Ovary (tissue), 9 donors: Measurements from ENCODE around the gene NCOA6. TPM values are rescaled to one million over a fixed set of nuclear protein-coding genes. Genes with fewer than 3 reads are reported as not detected.
A peak's percentile ranks its signal among the peaks of the same experiment; 100 is the strongest.

Experiments
- DNase-seq, 5 donors: peaks; one replicate each; pipeline ENCODE4 v3.0.0-alpha.2; 2019 to 2020
- H3K27ac ChIP-seq, 2 donors: fragments of 200-600 bp; one replicate each; pipeline versions ENCODE4 v1.5.1 to v1.8.0; 2019 to 2022
- H3K27me3 ChIP-seq: fragments of 200-600 bp; one replicate; pipeline ENCODE4 v1.8.0; 2022
- H3K36me3 ChIP-seq: fragments of 200-600 bp; sonication (generic); one replicate; pipeline ENCODE4 v1.5.1; 2019
- H3K4me1 ChIP-seq: one replicate; pipeline ENCODE4 v1.8.1; 2013; ENCODE audit warnings: mild to moderate bottlenecking, moderate library complexity; ENCODE audit not compliant: insufficient read depth
- H3K4me3 ChIP-seq: fragments of 200-600 bp; sonication (generic); one replicate; pipeline ENCODE4 v1.5.1; 2017
- H3K9me3 ChIP-seq, 2 donors: fragments of 200-600 bp in 1 of 2; sonication (generic) in 1 of 2; one replicate each; pipeline versions ENCODE4 v1.5.1 to v1.8.1; 2013 to 2019; ENCODE audit warnings: mild to moderate bottlenecking in 1 of 2, moderate library complexity in 1 of 2
- EP300 ChIP-seq: sonication (generic); formaldehyde crosslinking; IDR thresholded peaks from one replicate; pipeline ENCODE4 v1.6.1; 2017; ENCODE audit warnings: antibody characterized with exemption
- POLR2A ChIP-seq: fragments of 450-650 bp; IDR thresholded peaks from one replicate; pipeline ENCODE4 v1.6.1; 2017; ENCODE audit warnings: antibody characterized with exemption, mild to moderate bottlenecking, moderate library complexity
- WGBS, 3 donors: extraction: QIAGEN DNeasy Blood & Tissue Kit in 1 of 3; methylation state at CpG; one replicate each; pipeline versions ENCODE4 v1.1.5 to v1.1.7; 2013 to 2017; 5-methylcytosine and 5-hydroxymethylcytosine counted together
- intact Hi-C, 4 donors: fragments of 100-400 bp; cut with DNase I; formaldehyde crosslinking; loops; one replicate each; pipeline versions ENCODE4 v1.11.0 to v1.15.1; 2022 to 2023
- polyA plus RNA-seq, 2 donors: library from polyadenylated mRNA; stranded (reverse); fragments of 200-250 nt in 1 of 2; fragments of 350-450 nt in 1 of 2; fragmentation: Illumina TruSeq in 1 of 2; extraction: RNeasy Lipid Tissue Mini Kit (QIAGEN cat#74804) in 1 of 2; gene quantifications; one replicate each; pipeline ENCODE4 v1.2.3, GENCODE V29; 2013 to 2014
- small RNA-seq: library from RNA; depleted of rRNA; stranded (forward); fragments of <200 nt; gene quantifications from one replicate; pipeline ENCODE3, GENCODE V24; 2016
- total RNA-seq, 7 donors: library from RNA; depleted of rRNA in 2 of 7; stranded (reverse); fragments of >200 nt in 2 of 7; fragmentation: NEBNext Ultra II Directional in 3 of 7; extraction: Animal tissue kit (Norgen Biotek cat#: 25700) in 3 of 7; gene quantifications; one replicate each; pipeline versions ENCODE4 v1.1.0 to v1.2.4, GENCODE V29; 2016 to 2023
- TF ChIP-seq, protein P1 (sequence below), 3 donors: fragments of 450-650 bp in 2 of 3; fragments of 200-600 bp in 1 of 3; IDR thresholded peaks; one replicate each; pipeline versions ENCODE4 v1.5.1 to v1.8.0; 2016 to 2022; ENCODE audit warnings: antibody characterized with exemption in 3 of 3, mild to moderate bottlenecking in 1 of 3
- donor health status: DM: no; HTN: no; CAD: no; lungs with moderate emphysema.
- donor health status: DM: no; HTN: no; CAD: no.
- donor health status: Bipolar disorder and iron deficiency.
- donor health status: DM: yes; HTN: yes; CAD: no.
- donor health status: DM: no; HTN: no; CAD: no.
- donor health status: DM: yes; HTN: yes; CAD: no.

The NCOA6 gene
- total and polyA plus RNA-seq, 9 donors: 10.5 to 31.7 (median 23.9) TPM

DNA sequence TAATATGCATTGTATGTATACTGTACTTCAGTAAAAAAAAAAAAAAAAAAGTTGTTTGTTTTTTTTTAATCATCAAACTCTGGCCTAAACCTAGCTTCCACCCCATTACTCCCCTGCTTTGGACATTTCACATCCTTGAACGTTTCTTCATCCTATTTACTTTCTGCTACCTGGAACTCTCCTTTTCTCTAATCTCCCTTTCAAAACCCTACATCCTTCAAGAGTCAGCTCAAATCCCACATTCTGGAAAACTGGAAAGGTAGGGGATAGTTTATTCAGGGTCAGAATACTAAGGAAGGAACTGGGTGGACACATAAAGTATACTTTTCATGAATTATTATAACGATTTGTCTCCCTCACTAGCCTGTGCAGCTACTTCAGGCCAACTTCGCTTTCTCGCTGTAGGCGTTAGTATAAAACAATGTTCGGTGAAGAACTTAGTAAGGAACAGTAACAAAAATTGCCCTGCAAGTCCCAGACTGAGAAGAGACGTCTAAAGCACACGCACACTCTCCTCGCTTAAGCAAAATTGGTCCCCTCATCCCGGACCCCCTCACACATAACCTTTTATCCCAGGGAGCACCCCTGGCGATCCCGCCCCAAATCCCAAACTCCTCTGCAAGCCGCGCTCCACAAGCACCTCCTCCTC, 149.3 kb downstream of the NCOA6 start:
- Histone ChIP-seq H3K4me3 (peak overlapping the region; percentile 90), H3K36me3 (no peaks in the 10 kb centered on the region), H3K27ac (peak overlapping the region in 1 of 2 donors; percentile 60), H3K4me1 (peaks cover 3% of the 10 kb centered on the region), H3K27me3 (no peaks in the 10 kb centered on the region), H3K9me3 (no peaks in the 10 kb centered on the region)
- DNase-seq: no peak
- WGBS, 3 donors: 0 to 1% (median 1%) methylated on average over 14 of the region's 14 CpGs
- TF ChIP-seq, protein P1, sequence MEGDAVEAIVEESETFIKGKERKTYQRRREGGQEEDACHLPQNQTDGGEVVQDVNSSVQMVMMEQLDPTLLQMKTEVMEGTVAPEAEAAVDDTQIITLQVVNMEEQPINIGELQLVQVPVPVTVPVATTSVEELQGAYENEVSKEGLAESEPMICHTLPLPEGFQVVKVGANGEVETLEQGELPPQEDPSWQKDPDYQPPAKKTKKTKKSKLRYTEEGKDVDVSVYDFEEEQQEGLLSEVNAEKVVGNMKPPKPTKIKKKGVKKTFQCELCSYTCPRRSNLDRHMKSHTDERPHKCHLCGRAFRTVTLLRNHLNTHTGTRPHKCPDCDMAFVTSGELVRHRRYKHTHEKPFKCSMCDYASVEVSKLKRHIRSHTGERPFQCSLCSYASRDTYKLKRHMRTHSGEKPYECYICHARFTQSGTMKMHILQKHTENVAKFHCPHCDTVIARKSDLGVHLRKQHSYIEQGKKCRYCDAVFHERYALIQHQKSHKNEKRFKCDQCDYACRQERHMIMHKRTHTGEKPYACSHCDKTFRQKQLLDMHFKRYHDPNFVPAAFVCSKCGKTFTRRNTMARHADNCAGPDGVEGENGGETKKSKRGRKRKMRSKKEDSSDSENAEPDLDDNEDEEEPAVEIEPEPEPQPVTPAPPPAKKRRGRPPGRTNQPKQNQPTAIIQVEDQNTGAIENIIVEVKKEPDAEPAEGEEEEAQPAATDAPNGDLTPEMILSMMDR (IDR thresholded peaks at IDR 0.05): no peak
- TF ChIP-seq EP300 (no peak), POLR2A (no peak)
- intact Hi-C loops: no loop called here

DNA sequence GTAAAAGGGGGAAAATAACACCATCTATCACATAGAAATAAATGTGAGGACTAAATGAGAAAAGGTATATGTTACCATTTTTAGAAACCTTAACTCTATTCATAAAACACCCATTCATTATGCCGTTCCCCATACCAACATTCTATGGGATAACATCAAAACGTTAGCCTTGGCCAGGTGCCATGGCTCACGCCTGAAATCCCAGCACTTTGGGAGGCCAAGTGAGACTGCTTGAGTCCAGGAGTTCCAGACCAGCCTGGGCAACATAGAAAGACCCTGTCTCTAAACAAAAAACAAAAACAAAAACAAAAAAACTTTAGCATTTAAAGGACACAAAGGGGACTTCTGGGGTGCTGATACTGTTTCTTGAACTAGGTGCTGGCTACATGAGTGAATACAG, 149.9 kb downstream of the NCOA6 start:
- Histone ChIP-seq H3K27me3 (no peaks in the 10 kb centered on the region), H3K27ac (no peak overlapping the region), H3K36me3 (no peaks in the 10 kb centered on the region), H3K9me3 (no peaks in the 10 kb centered on the region), H3K4me3 (no peak overlapping the region), H3K4me1 (peaks cover 3% of the 10 kb centered on the region)
- WGBS, 3 donors: 27 to 38% (median 31%) methylated on average over 3 of the region's 3 CpGs
- TF ChIP-seq, protein P1 (IDR thresholded peaks at IDR 0.05): no peak
- no peak for TF ChIP-seq POLR2A
- no peak for TF ChIP-seq EP300
- peak in 1 of 5 donors; percentile 26 for DNase-seq
- intact Hi-C loops: no loop called here

DNA sequence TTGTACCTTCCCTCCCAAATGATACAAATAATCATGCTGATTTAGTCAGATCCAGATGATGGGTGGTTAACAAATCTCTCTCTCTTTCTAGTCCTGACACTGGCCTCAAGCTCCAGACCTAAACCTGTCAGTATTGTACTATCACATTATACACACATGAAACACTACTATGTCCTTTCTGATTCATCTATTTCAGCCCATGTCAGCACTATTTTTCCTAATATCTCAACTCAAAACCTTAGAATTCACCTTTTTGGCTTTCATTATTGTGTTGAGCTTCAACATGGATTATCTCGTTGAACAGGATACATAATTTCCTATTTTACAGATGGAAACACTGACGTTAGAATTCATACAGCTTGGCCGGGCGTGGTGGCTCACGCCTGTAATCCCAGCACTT, 152.0 kb downstream of the NCOA6 start:
- H3K9me3 ChIP-seq: no peaks in the 10 kb centered on the region
- H3K4me3 ChIP-seq: no peak overlapping the region
- H3K27ac ChIP-seq: no peak overlapping the region
- TF ChIP-seq, protein P1 (IDR thresholded peaks at IDR 0.05): no peak
- TF ChIP-seq POLR2A: no peak
- TF ChIP-seq EP300: no peak
- 90 to 95% (median 94%) methylated on average over 5 of the region's 5 CpGs for WGBS, 3 donors
- intact Hi-C loops: no loop called here
- no peaks in the 10 kb centered on the region for H3K36me3 ChIP-seq
- H3K27me3 ChIP-seq: no peaks in the 10 kb centered on the region
- H3K4me1 ChIP-seq: peaks cover 3% of the 10 kb centered on the region
- no peak for DNase-seq

GRCh38 chr20:34669094-34669493, 156.4 kb downstream of the NCOA6 start:
- DNase-seq: no peak
- no peak overlapping the region for H3K27ac ChIP-seq
- no peaks in the 10 kb centered on the region for H3K9me3 ChIP-seq
- no peak for TF ChIP-seq POLR2A
- TF ChIP-seq, protein P1 (IDR thresholded peaks at IDR 0.05): no peak
- TF ChIP-seq EP300: no peak
- H3K27me3 ChIP-seq: no peaks in the 10 kb centered on the region
- 96 to 100% (median 100%) methylated on average over 1 of the region's 1 CpG for WGBS, 3 donors
- H3K36me3 ChIP-seq: no peaks in the 10 kb centered on the region
- H3K4me3 ChIP-seq: no peak overlapping the region
- intact Hi-C loops: no loop called here
- no peaks in the 10 kb centered on the region for H3K4me1 ChIP-seq

Small RNA genes within 50 kb of the gene (small RNA-seq; reads per million reads assigned to genes)
- gene AL118520.1: not detected

Other genes starting within 250 kb of the NCOA6 start
- 10 to 100 TPM; 14.4 to 26.5 (median 19.1) TPM for gene PIGU, start 148.6 kb downstream of the NCOA6 start, total RNA-seq
- 10 to 100 TPM; 20.9 to 61.4 TPM for gene PIGU, start 148.6 kb downstream of the NCOA6 start, polyA plus RNA-seq
- 10 to 100 TPM in 4 of 7 donors, 1 to 10 TPM in 3; 4.9 to 16.0 (median 13.3) TPM for gene TP53INP2, start 121.3 kb downstream of the NCOA6 start, total RNA-seq
- 10 to 100 TPM in 1 of 2 donors, 1 to 10 TPM in 1; 6.9 to 50.3 TPM for gene TP53INP2, start 121.3 kb downstream of the NCOA6 start, polyA plus RNA-seq
- 10 to 100 TPM; 16.9 to 30.3 (median 19.5) TPM for gene GGT7, start 47.2 kb upstream of the NCOA6 start, total RNA-seq
- 10 to 100 TPM in 1 of 2 donors, 1 to 10 TPM in 1; 4.4 to 15.5 TPM for gene GGT7, start 47.2 kb upstream of the NCOA6 start, polyA plus RNA-seq
- gene ACSS2, start 51.0 kb upstream of the NCOA6 start, total RNA-seq: 10 to 100 TPM; 26.8 to 42.6 (median 39.1) TPM
- gene ACSS2, start 51.0 kb upstream of the NCOA6 start, polyA plus RNA-seq: 10 to 100 TPM; 25.3 to 59.7 TPM
- gene GSS, start 130.2 kb upstream of the NCOA6 start, total RNA-seq: 10 to 100 TPM; 14.5 to 35.3 (median 22.2) TPM
- 10 to 100 TPM; 19.8 to 42.0 TPM for gene GSS, start 130.2 kb upstream of the NCOA6 start, polyA plus RNA-seq
- gene MYH7B, start 130.2 kb upstream of the NCOA6 start, total RNA-seq: 1 to 10 TPM in 4 of 7 donors, under 1 TPM in 3; 0.74 to 2.6 (median 1.1) TPM
- 1 to 10 TPM in 1 of 2 donors, under 1 TPM in 1; 0.30 to 2.3 TPM for gene MYH7B, start 130.2 kb upstream of the NCOA6 start, polyA plus RNA-seq